CD4-positive, alpha-beta memory T cell (primary cell): ENCODE results near the gene CMTR1. TPM values are rescaled to one million over a fixed set of nuclear protein-coding genes. Genes with fewer than 3 reads are reported as not detected.
"Not testable (repeated sequence)": the region's sequence is repeated elsewhere in the genome, so short reads cannot be mapped to it uniquely, and the experiment has no call there.

Experiments used
- CTCF ChIA-PET: fragments of 350-600 bp; sonication (Branson Sonifier 250); formaldehyde crosslinking; loops from one replicate; lab custom pipeline; 2021; ENCODE audit warnings: inconsistent platforms; ENCODE audit not compliant: partially characterized antibody; lab: Charles Lee
- POLR2A ChIA-PET: fragments of 350-600 bp; sonication (Branson Sonifier 250); formaldehyde crosslinking; loops from one replicate; lab custom pipeline; 2021; ENCODE audit not compliant: partially characterized antibody; lab: Charles Lee
- DNase-seq, 5 donors: peaks; one replicate each; pipeline versions ENCODE4 v3.0.0 to v3.0.0-alpha.2; 2020 to 2022; ENCODE audit warnings: mixed read lengths in 1 of 5
- H3K27ac ChIP-seq: one replicate; pipeline ENCODE4 v1.7.0; 2013; ENCODE audit warnings: low read depth, low read length
- H3K27me3 ChIP-seq: 2 replicates; pipeline ENCODE4 v1.7.0; 2013; ENCODE audit warnings: mild to moderate bottlenecking, low read length, moderate library complexity; ENCODE audit not compliant: insufficient read depth
- H3K36me3 ChIP-seq: 2 replicates; pipeline ENCODE4 v1.7.0; 2013; ENCODE audit warnings: mild to moderate bottlenecking, low read length, moderate library complexity; ENCODE audit not compliant: insufficient read depth
- H3K4me1 ChIP-seq: 2 replicates; pipeline ENCODE4 v1.7.0; 2013; ENCODE audit warnings: mild to moderate bottlenecking, low read length, moderate library complexity; ENCODE audit not compliant: insufficient read depth
- H3K4me3 ChIP-seq, 2 donors: one replicate each; pipeline ENCODE4 v1.7.0; 2013; ENCODE audit warnings: low read length in 2 of 2, mild to moderate bottlenecking in 1 of 2
- H3K9me3 ChIP-seq, 2 donors: one replicate each; pipeline ENCODE4 v1.7.0; 2013; ENCODE audit warnings: low read length in 2 of 2, control low read depth in 1 of 2; ENCODE audit not compliant: control insufficient read depth in 1 of 2
- H3K27ac Mint-ChIP-seq, 7 donors: one replicate each; pipeline ENCODE4 v1.8.0; 2020 to 2021; ENCODE audit warnings: mixed read lengths in 7 of 7, mild to moderate bottlenecking in 6 of 7, inconsistent platforms in 3 of 7, moderate library complexity in 3 of 7
- H3K27me3 Mint-ChIP-seq, 2 donors: one replicate each; pipeline ENCODE4 v1.8.0; 2020 to 2021; ENCODE audit warnings: mixed read lengths in 2 of 2
- H3K36me3 Mint-ChIP-seq, 2 donors: one replicate each; pipeline ENCODE4 v1.8.0; 2020 to 2021; ENCODE audit warnings: mixed read lengths in 2 of 2, inconsistent platforms in 1 of 2, mild to moderate bottlenecking in 1 of 2
- H3K4me1 Mint-ChIP-seq, 4 donors: one replicate each; pipeline ENCODE4 v1.8.0; 2020 to 2021; ENCODE audit warnings: mixed read lengths in 4 of 4, mild to moderate bottlenecking in 1 of 4
- H3K4me3 Mint-ChIP-seq, 8 donors: one replicate each; pipeline ENCODE4 v1.8.0; 2020 to 2021; ENCODE audit warnings: mixed read lengths in 8 of 8, mild to moderate bottlenecking in 7 of 8, moderate library complexity in 6 of 8, inconsistent platforms in 3 of 8
- H3K9me3 Mint-ChIP-seq, 8 donors: one replicate each; pipeline ENCODE4 v1.8.0; 2020 to 2021; ENCODE audit warnings: mixed read lengths in 8 of 8, mild to moderate bottlenecking in 5 of 8, inconsistent platforms in 3 of 8, moderate library complexity in 1 of 8
- intact Hi-C: fragments of 100-400 bp; cut with micrococcal nuclease; formaldehyde crosslinking; loops from one replicate; pipeline ENCODE4 v1.15.1; 2023
- polyA plus RNA-seq, 2 donors: library from polyadenylated mRNA; unstranded; fragments of 300-500 nt; fragmentation: Illumina TruSeq; gene quantifications; one replicate each; pipeline ENCODE4 v1.2.3, GENCODE V29; 2021
- total RNA-seq, 2 experiments: library from RNA; stranded (reverse); gene quantifications; one replicate each; pipeline ENCODE4 v1.2.3, GENCODE V29; 2021

CMTR1 gene
- total and polyA plus RNA-seq, 4 experiments from 2014 or later: 28.4 to 79.1 (median 53.8) TPM

GRCh38 chr6:37495244-37495934, 62.4 kb downstream of the CMTR1 start:
- intact Hi-C loops: loop anchor here (5.0 kb wide), 2 partner anchors 42 to 202 kb away; partner anchors contain the start of gene MDGA1
- Mint-ChIP-seq H3K4me1 (peaks cover 50 to 97% (median 82%) of the 10 kb centered on the region in 4 donors), H3K27ac (peak overlapping the region in 6 of 7 donors; percentile 49 to 90 (median 57)), H3K9me3 (no peaks in the 10 kb centered on the region), H3K4me3 (peak overlapping the region in 3 of 8 donors; percentile 28 to 51 (median 49)), H3K36me3 (peaks cover 7 to 10% of the 10 kb centered on the region in 2 donors), H3K27me3 (no peaks in the 10 kb centered on the region)
- ChIA-PET CTCF (interaction anchor here (0.8 to 1.8 kb wide), 6 partner anchors 10 to 72 kb away, joined by 3 to 8 read pairs (median 3); no protein-coding TSS in a partner anchor), POLR2A (interaction anchor here (1.1 to 23.5 kb wide), 7 partner anchors 8 to 64 kb away, joined by 3 to 977 read pairs (median 6); no protein-coding TSS in a partner anchor)
- no peaks in the 10 kb centered on the region for H3K9me3 ChIP-seq
- no peaks in the 10 kb centered on the region for H3K36me3 ChIP-seq
- H3K4me1 ChIP-seq: peaks cover 88% of the 10 kb centered on the region
- H3K4me3 ChIP-seq: no peak overlapping the region
- H3K27ac ChIP-seq: no peak overlapping the region
- no peak for DNase-seq
- no peaks in the 10 kb centered on the region for H3K27me3 ChIP-seq

DNA sequence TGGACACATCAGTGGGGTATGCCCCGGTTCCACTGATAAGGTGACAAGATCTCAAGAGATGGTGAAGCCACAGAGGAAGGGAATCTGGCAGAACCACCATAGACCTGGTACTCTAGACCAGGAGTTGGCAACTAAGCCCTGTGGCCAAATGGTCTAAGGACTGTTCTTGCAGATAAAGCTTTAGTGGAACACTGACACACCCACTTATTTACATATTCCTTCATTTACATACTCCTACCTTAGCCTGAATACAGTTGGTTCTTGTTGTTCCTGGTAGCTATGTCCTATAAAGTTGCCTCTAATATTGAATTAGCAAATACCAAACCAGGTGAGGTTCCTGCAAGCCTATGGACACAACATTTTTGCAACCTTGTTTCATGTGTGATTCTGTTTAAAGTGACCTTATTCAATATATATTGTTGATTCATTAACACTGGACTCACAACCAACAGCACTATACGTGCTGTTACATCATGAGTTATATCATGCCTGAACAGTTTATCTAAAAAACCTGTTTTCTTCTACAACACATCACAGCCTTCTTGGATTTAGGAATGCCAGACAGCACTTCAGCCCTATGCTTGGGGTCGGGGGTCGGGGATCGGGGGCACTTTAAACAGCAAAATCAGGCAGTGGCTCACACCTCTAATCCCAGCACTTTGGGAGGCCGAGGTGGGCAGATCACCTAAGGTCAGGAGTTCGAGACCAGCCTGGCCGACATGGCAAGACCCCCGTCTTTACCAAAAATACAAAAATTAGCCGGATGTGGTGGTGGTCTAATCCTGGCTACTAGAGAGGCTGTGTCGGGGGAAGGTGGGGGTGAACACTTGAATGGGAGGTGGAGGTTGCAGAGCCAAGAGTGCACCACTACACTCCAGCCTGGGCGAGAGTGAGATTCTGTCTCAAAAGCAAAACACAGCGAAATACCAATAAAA, 64.2 kb downstream of the CMTR1 start:
- Histone ChIP-seq H3K9me3 (no peaks in the 10 kb centered on the region), H3K27me3 (no peaks in the 10 kb centered on the region), H3K36me3 (no peaks in the 10 kb centered on the region), H3K4me3 (no peak overlapping the region), H3K4me1 (peaks cover 88% of the 10 kb centered on the region), H3K27ac (no peak overlapping the region)
- ChIA-PET CTCF (interaction anchor here (0.6 to 1.0 kb wide), 2 partner anchors 20 to 41 kb away, joined by 3 read pairs; no protein-coding TSS in a partner anchor), POLR2A (interaction anchor here (0.7 to 23.5 kb wide), 5 partner anchors 11 to 201 kb away, joined by 3 to 977 read pairs (median 3); no protein-coding TSS in a partner anchor)
- peaks cover 7 to 10% of the 10 kb centered on the region in 2 donors for H3K36me3 Mint-ChIP-seq
- H3K9me3 Mint-ChIP-seq: no peaks in the 10 kb centered on the region
- no peak for DNase-seq
- no peaks in the 10 kb centered on the region for H3K27me3 Mint-ChIP-seq
- H3K4me3 Mint-ChIP-seq: peak overlapping the region; percentile 57 to 99 (median 96)
- H3K27ac Mint-ChIP-seq: peak overlapping the region; percentile 78 to 100 (median 86)
- peaks cover 49 to 97% (median 79%) of the 10 kb centered on the region in 4 donors for H3K4me1 Mint-ChIP-seq
- intact Hi-C loops: loop anchor here (5.0 kb wide), 2 partner anchors 40 to 200 kb away; partner anchors contain the start of gene MDGA1

DNA sequence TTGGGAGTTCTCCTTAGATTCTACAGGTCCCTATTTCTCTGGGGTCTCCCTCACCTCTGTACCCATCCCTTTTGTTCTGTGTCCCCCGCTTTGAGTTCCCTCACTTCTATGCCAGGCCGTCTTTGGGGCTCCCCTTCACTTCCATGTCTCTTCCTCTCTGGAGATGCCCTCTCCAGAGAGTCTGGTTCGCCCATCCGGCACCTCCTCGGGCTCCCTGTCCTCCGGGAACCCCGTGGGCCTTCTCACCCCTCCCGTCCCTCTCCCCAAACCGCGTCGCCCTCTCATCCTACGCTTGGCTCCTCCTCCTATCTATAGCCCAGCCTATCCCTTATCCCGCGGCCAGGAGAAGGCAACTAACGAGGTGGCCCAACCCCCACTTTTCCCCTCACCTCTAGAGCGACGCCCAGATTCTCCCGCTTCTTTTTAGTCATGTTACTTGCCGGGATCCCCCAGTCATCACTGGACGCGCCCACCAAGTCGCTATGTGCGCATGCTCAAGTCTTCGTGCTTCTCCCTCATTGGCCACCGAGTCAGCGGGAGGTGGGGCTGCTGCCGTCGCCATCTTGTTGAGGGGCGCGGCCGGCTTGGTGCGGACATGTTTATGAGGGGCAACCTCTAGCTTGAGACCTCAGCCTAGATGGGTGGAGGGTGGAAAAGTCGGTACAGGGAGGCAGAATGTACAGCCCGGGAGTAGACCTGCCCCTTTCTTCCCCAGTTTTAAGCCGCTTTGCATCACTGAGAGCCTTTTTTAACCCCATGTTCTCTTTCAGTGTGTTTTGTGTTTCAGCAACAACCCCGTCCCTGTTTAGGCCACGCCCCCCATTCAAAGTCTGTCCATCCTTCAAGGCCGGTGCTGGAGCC, 66.6 kb downstream of the CMTR1 start, which contains the start of gene CCDC167:
TSS of gene CCDC167 (minus strand) at position 461 of the 861 bp plus-strand sequence. CDS start at position 431, 30 bp downstream.
- peaks cover 60 to 97% (median 82%) of the 10 kb centered on the region in 4 donors for H3K4me1 Mint-ChIP-seq
- ChIA-PET POLR2A (interaction anchor here (0.7 to 23.5 kb wide), 10 partner anchors 10 to 66 kb away, joined by 3 to 977 read pairs (median 6); partner anchors contain the start of gene CMTR1), CTCF (interaction anchor here (1.0 to 6.6 kb wide), 4 partner anchors 8 to 17 kb away, joined by 5 to 77 read pairs (median 22); no protein-coding TSS in a partner anchor)
- peak within 1 kb of the TSS; percentile 98 to 100 (median 100) for H3K27ac Mint-ChIP-seq
- Histone ChIP-seq H3K27me3 (no peaks in the 10 kb centered on the region), H3K27ac (peak within 1 kb of the TSS; percentile 91), H3K36me3 (no peaks in the 10 kb centered on the region), H3K9me3 (no peaks in the 10 kb centered on the region), H3K4me1 (peaks cover 90% of the 10 kb centered on the region), H3K4me3 (peak within 1 kb of the TSS; percentile 80 to 90)
- intact Hi-C loops: loop anchor here (1.0 to 10.0 kb wide), 6 partner anchors 8 to 315 kb away; partner anchors contain the start of genes CMTR1, MDGA1 and ZFAND3
- peak within 1 kb of the TSS; percentile 95 to 99 (median 97) for H3K4me3 Mint-ChIP-seq
- peak; percentile 92 to 98 (median 94) for DNase-seq
- no peaks in the 10 kb centered on the region for H3K9me3 Mint-ChIP-seq
- H3K27me3 Mint-ChIP-seq: no peaks in the 10 kb centered on the region
- H3K36me3 Mint-ChIP-seq: peaks cover 3 to 7% of the 10 kb centered on the region in 2 donors

DNA sequence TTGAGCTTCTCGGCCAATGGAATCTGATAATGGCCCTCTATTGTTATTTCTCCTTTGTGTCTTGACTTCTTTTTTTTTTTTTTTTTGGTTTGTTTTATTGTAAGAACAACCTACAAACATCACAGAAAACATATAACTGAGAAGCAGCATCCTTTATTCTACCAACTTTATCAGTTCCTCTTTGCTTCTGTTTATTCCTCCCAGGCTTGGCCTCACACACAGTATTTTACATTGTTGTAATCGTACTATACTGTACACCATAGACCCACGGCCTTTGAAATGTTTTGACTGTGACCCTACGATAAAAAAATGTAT, 67.2 kb downstream of the CMTR1 start:
- CTCF ChIA-PET: interaction anchor here (1.0 to 6.6 kb wide), 6 partner anchors 9 to 191 kb away, joined by 3 to 77 read pairs (median 14); no protein-coding TSS in a partner anchor
- POLR2A ChIA-PET: interaction anchor here (0.7 to 23.5 kb wide), 9 partner anchors 9 to 67 kb away, joined by 3 to 977 read pairs (median 8); partner anchors contain the start of gene CMTR1
- Histone ChIP-seq H3K27ac (peak overlapping the region; percentile 91), H3K4me1 (peaks cover 91% of the 10 kb centered on the region), H3K9me3 (no peaks in the 10 kb centered on the region), H3K27me3 (no peaks in the 10 kb centered on the region), H3K36me3 (no peaks in the 10 kb centered on the region), H3K4me3 (peak overlapping the region; percentile 80 to 90)
- intact Hi-C loops: loop anchor here (5.0 to 10.0 kb wide), 2 partner anchors 68 to 315 kb away; partner anchors contain the start of genes CMTR1 and ZFAND3
- DNase-seq: no peak
- H3K9me3 Mint-ChIP-seq: no peaks in the 10 kb centered on the region
- H3K36me3 Mint-ChIP-seq: peaks cover 3 to 7% of the 10 kb centered on the region in 2 donors
- peaks cover 61 to 98% (median 82%) of the 10 kb centered on the region in 4 donors for H3K4me1 Mint-ChIP-seq
- peak overlapping the region; percentile 98 to 100 (median 99) for H3K27ac Mint-ChIP-seq
- H3K27me3 Mint-ChIP-seq: no peaks in the 10 kb centered on the region
- peak overlapping the region; percentile 95 to 99 (median 97) for H3K4me3 Mint-ChIP-seq

- Mint-ChIP-seq H3K4me3 (peak overlapping the region in 3 of 8 donors; percentile 31 to 97 (median 49)), H3K27ac (peak overlapping the region; percentile 36 to 100 (median 100)), H3K4me1 (peaks cover 63 to 98% (median 83%) of the 10 kb centered on the region in 4 donors)
- not testable (repeated sequence) for DNase-seq, H3K36me3 ChIP-seq, H3K27me3 ChIP-seq, H3K4me3 ChIP-seq, H3K27me3 Mint-ChIP-seq, H3K36me3 Mint-ChIP-seq, H3K9me3 ChIP-seq, H3K9me3 Mint-ChIP-seq
- ChIA-PET POLR2A (interaction anchor here (0.9 to 23.5 kb wide), 8 partner anchors 8 to 68 kb away, joined by 3 to 977 read pairs (median 20); partner anchors contain the start of gene CMTR1), CTCF (interaction anchor here (0.9 to 6.6 kb wide), 7 partner anchors 9 to 190 kb away, joined by 3 to 77 read pairs (median 9); no protein-coding TSS in a partner anchor)
- H3K27ac ChIP-seq: peak overlapping the region; percentile 91
- intact Hi-C loops: loop anchor here (5.0 to 10.0 kb wide), 2 partner anchors 69 to 314 kb away; partner anchors contain the start of genes CMTR1 and ZFAND3
- peaks cover 91% of the 10 kb centered on the region for H3K4me1 ChIP-seq
Observed at GRCh38 chr6:37500904-37501303, 67.9 kb downstream of the CMTR1 start.
